ENCODE results near the gene LSP1. TPM values are rescaled to one million over a fixed set of nuclear protein-coding genes. Genes with fewer than 3 reads are reported as not detected.

LSP1 gene
- total RNA-seq, 4 donors from 2014 or later, result 73.7 to 105 (median 86.6) TPM

GRCh38 chr11:1858576-1858975 is 5.7 kb downstream of the LSP1 start:
- H3K4me3 ChIP-seq (ENCODE audit: low read depth, poor library complexity, severe bottlenecking), result no peak overlapping the region
- TF ChIP-seq POLR2A (IDR thresholded peaks at IDR 0.05) (no peak), CTCF (IDR thresholded peaks at IDR 0.05) (no peak)
- WGBS, 2 donors, result 85 to 95% methylated on average over 7 of the region's 7 CpGs
- no peak for DNase-seq (ENCODE audit: low spot score in 2 of 2)
- intact Hi-C loops (cut with DNase I; ENCODE audit: low total_unique reads), result no loop called here

- no peak overlapping the region for H3K4me3 ChIP-seq (ENCODE audit: low read depth, poor library complexity, severe bottlenecking)
- 88 to 93% methylated on average over 4 of the region's 4 CpGs for WGBS, 2 donors
- intact Hi-C loops (cut with DNase I; ENCODE audit: low total_unique reads), result no loop called here
- no peak for TF ChIP-seq POLR2A (IDR thresholded peaks at IDR 0.05)
- TF ChIP-seq CTCF (IDR thresholded peaks at IDR 0.05), result no peak
- no peak for DNase-seq (ENCODE audit: low spot score in 2 of 2)
Observed at GRCh38 chr11:1859004-1859403, 6.1 kb downstream of the LSP1 start.

- no peak for TF ChIP-seq CTCF (IDR thresholded peaks at IDR 0.05)
- TF ChIP-seq POLR2A (IDR thresholded peaks at IDR 0.05), result no peak
- intact Hi-C loops (cut with DNase I; ENCODE audit: low total_unique reads), result no loop called here
- WGBS, 2 donors, result 95 to 100% methylated on average over 1 of the region's 1 CpG
- no peak overlapping the region for H3K4me3 ChIP-seq (ENCODE audit: low read depth, poor library complexity, severe bottlenecking)
- DNase-seq (ENCODE audit: low spot score in 2 of 2), result no peak
Observed at GRCh38 chr11:1860108-1860507, 7.2 kb downstream of the LSP1 start.

- DNase-seq (ENCODE audit: low spot score in 2 of 2), result no peak
- TF ChIP-seq POLR2A (IDR thresholded peaks at IDR 0.05) (no peak), CTCF (IDR thresholded peaks at IDR 0.05) (no peak)
- intact Hi-C loops (cut with DNase I; ENCODE audit: low total_unique reads), result no loop called here
- WGBS, 2 donors, result 93 to 95% methylated on average over 4 of the region's 4 CpGs
- no peak overlapping the region for H3K4me3 ChIP-seq (ENCODE audit: low read depth, poor library complexity, severe bottlenecking)
Observed at GRCh38 chr11:1861435-1862411, 8.8 kb downstream of the LSP1 start.

GRCh38 chr11:1862588-1863351 is 9.9 kb downstream of the LSP1 start:
- no peak overlapping the region for H3K4me3 ChIP-seq (ENCODE audit: low read depth, poor library complexity, severe bottlenecking)
- DNase-seq (ENCODE audit: low spot score in 2 of 2), result no peak
- intact Hi-C loops (cut with DNase I; ENCODE audit: low total_unique reads), result no loop called here
- TF ChIP-seq POLR2A (IDR thresholded peaks at IDR 0.05), result no peak
- 69 to 91% methylated on average over 14 of the region's 14 CpGs for WGBS, 2 donors
